NCI-H2171 treated with DMSO at 0.1 percent for 48 hours (cell line): Measurements from ENCODE around the gene RPL31.
A peak's percentile ranks its signal among the peaks of the same experiment; 100 is the strongest.

ENCODE experiments used
- DNase-seq: peaks from one replicate; lab custom pipeline; 2025; lab: John Stamatoyannopoulos, UW

Gene RPL31

GRCh38 chr2:101001691-101002561, at the start of gene RPL31:
RPL31 (plus strand) TSS chr2:101002289; CDS start chr2:101002702, 413 bp downstream.
- DNase-seq, result peak; percentile 98

- no peak for DNase-seq
Observed at GRCh38 chr2:100952512-100952911, 49.6 kb upstream of the RPL31 start.

- DNase-seq, result no peak
Observed at GRCh38 chr2:100953406-100954043, 48.6 kb upstream of the RPL31 start.

- no peak for DNase-seq
Observed at GRCh38 chr2:100954044-100954420, 48.1 kb upstream of the RPL31 start.

- no peak for DNase-seq
Observed at GRCh38 chr2:100955226-100955625, 46.9 kb upstream of the RPL31 start.

- DNase-seq, result no peak
Observed at GRCh38 chr2:100956081-100956480, 46.0 kb upstream of the RPL31 start.

GRCh38 chr2:100957996-100958653, 44.0 kb upstream of the RPL31 start:
- DNase-seq, result no peak

GRCh38 chr2:100959225-100959880, 42.7 kb upstream of the RPL31 start:
- DNase-seq, result no peak

GRCh38 chr2:100960688-100961087, 41.4 kb upstream of the RPL31 start:
- DNase-seq, result no peak

GRCh38 chr2:100962366-100963025, 39.6 kb upstream of the RPL31 start:
- no peak for DNase-seq

GRCh38 chr2:100963026-100963375, 39.1 kb upstream of the RPL31 start:
- no peak for DNase-seq

GRCh38 chr2:100964222-100964621, 37.9 kb upstream of the RPL31 start:
- no peak for DNase-seq

GRCh38 chr2:100964681-100965169, 37.4 kb upstream of the RPL31 start:
- DNase-seq, result no peak

- DNase-seq, result no peak
Observed at GRCh38 chr2:100965596-100965995, 36.5 kb upstream of the RPL31 start.

GRCh38 chr2:100967716-100968115, 34.4 kb upstream of the RPL31 start:
- no peak for DNase-seq

GRCh38 chr2:100968146-100969145, 33.6 kb upstream of the RPL31 start:
- DNase-seq, result no peak

GRCh38 chr2:100969998-100970397, 32.1 kb upstream of the RPL31 start:
- no peak for DNase-seq

GRCh38 chr2:100971221-100971620, 30.9 kb upstream of the RPL31 start:
- no peak for DNase-seq

GRCh38 chr2:100972452-100972851, 29.6 kb upstream of the RPL31 start:
- DNase-seq, result no peak

GRCh38 chr2:100974712-100975520, 27.2 kb upstream of the RPL31 start:
- DNase-seq, result no peak
